GM23248 (cell line): ENCODE measurements around the gene PALM3.

Source experiments
- EZH2 ChIP-seq: fragments of 200-600 bp; sonication (generic); IDR thresholded peaks from 2 replicates; pipeline ENCODE4 v1.6.1; 2018; ENCODE audit warnings: antibody characterized with exemption, mild to moderate bottlenecking; ENCODE audit not compliant: insufficient read depth, poor library complexity, severe bottlenecking
- EZH2phosphoT487 ChIP-seq: fragments of 200-600 bp; sonication (generic); IDR thresholded peaks from 2 replicates; pipeline ENCODE4 v1.6.1; 2018; ENCODE audit warnings: antibody characterized with exemption, moderate library complexity, mild to moderate bottlenecking, low read depth; ENCODE audit not compliant: insufficient read depth

- no peak for TF ChIP-seq EZH2
- TF ChIP-seq EZH2phosphoT487: no peak
These were observed 9.9 kb downstream of the PALM3 start for GRCh38 chr19:14051980-14052379.
